HG02852 (cell line): Measurements from ENCODE around the gene FBN2.
"Not testable (repeated sequence)": the region's sequence is repeated elsewhere in the genome, so short reads cannot be mapped to it uniquely, and the experiment has no call there.

ENCODE experiments used
- ATAC-seq: cut with Tn5 transposase; IDR thresholded peaks from one replicate; pipeline ENCODE4 v1.9.1; 2021; ENCODE audit warnings: mild to moderate bottlenecking, moderate library complexity; ENCODE audit not compliant: unreplicated experiment

The FBN2 gene

DNA sequence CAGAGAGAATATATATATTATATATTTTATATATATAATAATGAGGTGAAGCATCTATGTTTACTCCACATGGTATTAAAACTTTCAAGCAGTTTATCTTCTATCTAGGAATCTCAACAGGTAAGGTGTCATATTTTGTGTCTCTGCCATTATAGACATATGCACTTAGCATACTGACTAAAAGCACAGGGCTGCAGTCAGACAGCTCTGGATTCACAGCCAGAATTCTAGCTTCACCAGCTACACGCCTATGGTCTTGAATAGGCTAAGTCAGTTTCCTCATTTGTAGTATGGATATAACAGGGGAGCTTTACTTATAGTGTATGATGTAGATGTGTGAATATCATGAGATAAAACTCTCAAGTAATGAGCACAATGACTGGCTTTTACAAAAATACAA is 57.9 kb downstream of the FBN2 start:
- ATAC-seq, result no peak

DNA sequence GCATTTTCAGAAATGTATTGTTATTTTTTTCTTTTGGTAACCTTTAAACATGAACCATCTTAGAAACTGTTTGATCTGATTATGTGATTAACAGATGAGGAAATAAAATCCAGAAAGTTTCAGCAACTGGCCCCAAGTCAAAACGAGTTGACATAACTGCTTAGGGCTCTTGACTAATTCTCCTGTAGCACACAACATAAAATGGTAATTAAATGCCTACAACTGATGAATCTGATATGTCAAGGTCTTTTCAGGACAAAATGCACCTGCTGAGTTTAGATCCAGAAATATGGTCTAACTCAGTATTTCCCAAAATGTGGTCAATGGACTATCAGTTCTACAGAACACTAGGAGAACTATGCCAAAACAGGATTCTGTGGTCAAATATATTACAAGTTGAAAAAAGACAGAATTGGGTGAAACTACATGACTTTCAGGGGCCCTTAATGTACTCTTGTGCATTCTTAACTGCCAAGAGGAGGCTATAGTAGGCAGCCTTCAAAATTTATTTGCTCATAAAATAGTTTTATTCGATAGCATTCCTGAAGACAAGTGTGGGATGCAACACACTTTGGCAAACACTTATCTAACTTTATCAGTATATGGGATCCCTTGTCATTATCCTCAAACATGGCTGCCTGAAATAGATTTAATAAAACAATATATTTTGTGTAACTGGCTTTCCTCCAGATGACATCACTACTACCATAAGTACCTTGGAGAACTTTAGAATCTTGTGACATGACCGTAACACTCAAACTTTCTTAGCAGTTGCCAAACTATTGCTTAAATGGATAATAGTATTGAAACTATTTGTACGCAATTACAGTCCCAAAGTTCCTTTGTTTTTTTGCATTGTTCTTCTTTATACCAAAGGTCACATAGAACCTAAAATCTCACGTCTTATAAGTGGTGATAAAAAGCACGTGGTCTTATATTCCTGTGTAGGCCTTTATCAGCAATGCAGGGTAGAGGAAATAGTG is 59.4 kb downstream of the FBN2 start:
- ATAC-seq, result no peak

DNA sequence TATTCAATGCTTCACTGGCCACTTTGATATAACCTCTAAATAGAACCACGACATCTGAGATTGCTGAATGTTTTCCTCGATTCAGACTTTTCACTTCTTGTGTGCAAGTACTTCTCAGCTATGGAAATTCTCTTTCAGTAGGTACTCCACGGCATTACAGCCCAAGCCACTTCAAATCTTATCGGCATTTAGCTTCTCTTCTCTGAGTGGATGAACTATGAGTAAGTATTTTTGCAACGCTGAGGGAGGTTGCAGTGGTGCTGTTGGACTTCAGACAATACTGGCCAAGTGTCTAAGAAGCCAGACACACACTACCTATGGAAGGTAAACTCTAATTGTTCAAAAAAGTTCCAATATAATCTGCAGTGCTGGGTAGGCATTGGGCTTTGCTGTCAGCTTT is 60.1 kb downstream of the FBN2 start:
- no peak for ATAC-seq

GRCh38 chr5:128475693-128476092 is 62.4 kb downstream of the FBN2 start:
- ATAC-seq, result no peak

DNA sequence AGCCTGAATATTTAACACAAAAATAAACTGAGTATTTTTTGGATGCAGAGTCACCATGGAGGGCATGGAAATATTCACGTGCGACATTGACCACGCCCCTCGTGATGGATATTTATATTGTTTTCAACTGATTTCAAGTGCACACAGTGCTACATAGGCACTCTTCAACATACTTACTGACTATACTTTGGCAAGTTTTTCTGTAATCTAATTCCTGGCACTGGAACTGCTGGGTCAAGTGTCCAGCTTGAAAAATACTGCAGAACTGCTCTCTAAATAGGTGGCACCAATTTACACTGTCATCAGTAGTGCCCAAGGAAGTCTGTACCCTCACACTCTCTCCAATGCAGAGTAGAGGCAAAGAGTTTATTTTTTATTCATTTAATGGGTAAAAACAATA is 65.1 kb downstream of the FBN2 start:
- ATAC-seq, result no peak

DNA sequence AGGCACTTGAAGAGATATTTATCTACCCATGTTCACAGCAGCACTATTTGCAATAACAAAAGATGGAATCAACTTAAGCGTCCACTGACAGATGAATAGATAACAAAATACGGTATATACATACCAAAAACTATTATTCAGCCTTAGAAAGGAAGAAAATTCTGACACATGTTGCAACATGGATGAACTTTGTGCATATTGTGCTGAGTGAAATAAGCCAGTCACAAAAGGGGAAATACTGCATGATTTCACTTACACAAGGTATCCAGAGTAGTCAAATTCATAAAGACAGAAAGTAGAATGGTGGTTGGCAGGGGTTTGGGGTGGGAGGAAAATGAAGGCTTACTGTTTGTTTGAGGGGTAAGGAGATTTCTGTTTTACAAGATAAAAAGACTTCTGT is 66.0 kb downstream of the FBN2 start:
- ATAC-seq, result no peak

DNA sequence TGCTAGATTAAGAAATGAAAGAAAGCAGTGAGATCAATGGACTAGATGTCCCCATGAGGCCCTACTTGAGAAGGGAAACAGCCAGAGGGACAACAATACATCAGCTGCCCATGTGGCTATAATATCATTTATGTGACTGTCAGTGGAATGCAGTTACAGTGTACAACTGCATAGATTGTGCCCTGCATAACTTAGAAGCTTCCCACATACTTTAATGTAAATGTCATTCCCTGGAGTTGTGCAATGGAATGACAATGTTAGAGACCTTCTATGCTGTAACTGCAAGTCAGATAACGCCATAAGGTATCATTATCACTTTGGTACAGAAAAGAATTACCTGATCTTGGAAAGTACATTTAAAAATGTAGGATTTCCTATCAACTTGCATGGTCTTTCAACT is 67.4 kb downstream of the FBN2 start:
- no peak for ATAC-seq

DNA sequence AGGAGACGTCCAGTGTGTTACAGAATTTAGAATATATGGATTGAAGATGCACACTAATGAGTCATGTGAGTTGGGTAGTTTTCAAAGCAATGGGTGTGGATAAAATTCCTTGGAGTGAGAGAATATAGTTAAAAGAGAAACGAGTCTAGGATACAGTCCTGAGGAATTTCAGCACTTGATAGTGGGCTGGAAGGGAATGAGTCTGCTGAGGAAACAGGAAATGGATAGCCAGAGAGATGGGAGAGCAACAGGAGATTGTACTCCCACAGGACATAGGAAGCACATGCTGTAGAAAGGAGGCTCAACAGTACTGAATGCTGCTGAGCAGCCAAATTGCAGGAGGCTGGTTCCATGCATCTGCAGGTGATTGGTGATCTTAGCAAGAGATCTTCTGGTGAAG is 68.1 kb downstream of the FBN2 start:
- no peak for ATAC-seq

GRCh38 chr5:128466980-128467379 is 71.1 kb downstream of the FBN2 start:
- ATAC-seq, result no peak

GRCh38 chr5:128466554-128466953 is 71.5 kb downstream of the FBN2 start:
- ATAC-seq, result no peak

GRCh38 chr5:128464596-128464995 is 73.4 kb downstream of the FBN2 start:
- no peak for ATAC-seq

DNA sequence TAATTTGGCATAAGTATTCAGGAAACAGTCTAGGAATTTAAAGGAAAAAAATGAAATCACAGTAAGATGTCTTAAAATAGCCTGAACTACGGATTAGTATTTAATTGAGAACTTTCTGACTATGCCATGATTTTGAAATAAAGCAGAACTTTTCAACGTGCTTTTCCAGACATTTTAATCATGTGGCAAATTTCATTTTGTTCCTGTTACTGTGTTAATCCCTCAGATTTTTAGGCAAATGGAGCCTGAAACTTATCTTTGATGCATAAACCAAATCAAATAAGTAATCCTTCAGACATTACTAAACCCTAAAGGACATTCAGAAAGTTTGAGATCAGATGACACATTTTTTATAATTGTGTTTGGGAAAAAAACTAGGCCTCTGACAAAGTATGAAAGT is 75.7 kb downstream of the FBN2 start:
- ATAC-seq, result no peak

GRCh38 chr5:128457147-128457915 is 80.7 kb downstream of the FBN2 start:
- not testable (repeated sequence) for ATAC-seq

GRCh38 chr5:128455841-128456361 is 82.1 kb downstream of the FBN2 start:
- ATAC-seq, result no peak

DNA sequence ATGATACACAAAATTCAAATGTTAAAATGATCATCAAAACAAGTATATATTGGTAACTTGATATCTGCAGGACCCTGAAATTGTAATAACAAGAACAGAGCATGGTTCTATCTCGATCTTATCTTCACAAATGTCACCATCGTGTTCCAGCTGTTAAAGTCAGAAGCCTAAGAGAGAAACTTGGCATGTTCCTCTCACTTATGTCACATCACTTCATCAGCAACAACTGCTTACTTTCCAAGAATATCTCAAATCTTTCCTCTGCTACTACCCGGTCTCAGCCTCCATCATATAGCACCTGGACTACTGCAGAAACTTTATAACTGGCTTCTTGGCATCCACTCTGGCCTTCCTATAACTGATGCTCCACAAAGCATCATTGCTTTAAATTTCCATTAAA is 84.9 kb downstream of the FBN2 start:
- no peak for ATAC-seq

DNA sequence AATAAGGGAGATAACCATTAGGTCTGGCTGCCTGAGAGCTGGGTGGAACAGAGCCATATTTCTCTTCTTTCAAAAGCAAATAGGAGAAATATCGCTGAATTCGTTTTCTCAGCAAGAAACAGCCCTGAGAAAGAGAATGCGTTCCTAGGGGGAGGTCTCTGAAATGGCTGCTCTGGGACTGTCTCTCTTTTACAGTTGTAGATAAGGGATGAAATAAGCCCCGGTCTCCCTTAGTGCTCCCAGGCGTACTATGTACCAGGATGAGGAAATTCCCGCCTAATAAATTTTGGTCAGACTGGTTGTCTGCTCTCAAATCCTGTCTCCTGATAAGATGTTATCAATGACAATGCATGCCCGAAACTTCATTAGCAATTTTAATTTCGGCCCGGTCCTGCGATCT is 90.8 kb downstream of the FBN2 start:
- not testable (repeated sequence) for ATAC-seq

GRCh38 chr5:128441941-128442350 is 96.1 kb downstream of the FBN2 start:
- no peak for ATAC-seq

DNA sequence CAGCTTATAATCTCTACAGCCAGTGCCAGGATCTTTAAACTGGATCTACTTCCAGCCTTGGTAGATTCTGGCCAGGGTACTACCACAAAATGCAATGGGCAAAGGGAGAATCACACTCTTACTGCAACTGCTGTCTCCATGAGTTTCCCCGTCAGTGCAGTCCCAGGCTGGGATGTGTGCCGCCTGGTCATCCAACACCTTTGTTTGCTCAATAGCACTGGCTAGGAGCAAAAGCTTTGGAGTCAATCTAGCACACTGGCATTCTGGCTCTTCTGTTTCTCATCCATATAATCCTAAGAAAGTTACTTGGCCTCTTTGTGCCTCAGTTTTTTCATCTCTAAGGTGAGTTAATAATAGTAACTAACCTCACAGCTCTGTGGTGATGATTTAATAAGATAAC is 96.9 kb downstream of the FBN2 start:
- ATAC-seq, result no peak

DNA sequence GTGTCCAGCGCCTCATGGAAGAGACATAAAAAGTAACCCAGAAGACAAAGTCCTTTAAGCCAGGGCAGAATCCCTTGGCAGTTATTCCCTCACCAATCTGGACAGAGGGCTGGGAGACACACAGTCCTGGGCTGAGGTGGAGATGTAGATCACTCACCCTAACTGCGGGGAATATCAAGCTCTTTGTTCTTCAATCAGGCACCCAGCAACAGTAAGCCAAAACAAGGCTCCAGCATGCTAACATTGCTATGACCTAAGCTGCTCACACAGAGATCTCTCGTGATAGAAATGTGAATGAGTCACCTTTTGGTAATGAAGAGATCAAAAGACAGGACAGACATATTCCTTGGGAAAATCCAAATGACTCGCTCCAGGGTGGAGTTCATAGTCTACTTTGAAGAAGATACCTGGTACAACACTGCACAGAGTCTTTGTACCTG is 101.3 kb downstream of the FBN2 start:
- no peak for ATAC-seq

- no peak for ATAC-seq
Observed at GRCh38 chr5:128435861-128436260, 102.2 kb downstream of the FBN2 start.

DNA sequence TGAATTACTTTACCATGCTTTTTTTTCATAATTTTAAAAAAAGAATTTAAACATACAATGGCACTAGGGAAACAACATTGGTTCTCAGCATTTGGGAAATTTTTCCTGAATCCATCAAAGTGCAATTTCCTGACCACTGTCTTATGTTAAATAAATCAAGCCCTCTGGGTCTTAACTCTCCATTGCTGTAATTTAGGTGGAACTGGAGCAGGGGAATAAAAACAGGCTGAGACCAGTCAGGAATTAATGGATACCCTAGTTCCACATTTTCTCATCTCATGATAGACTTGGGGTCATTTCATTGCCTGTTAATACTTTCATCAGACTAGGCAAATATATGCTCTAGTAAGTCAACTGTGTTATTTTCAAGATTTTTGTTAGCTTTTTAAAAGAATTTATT is 103.1 kb downstream of the FBN2 start:
- ATAC-seq, result no peak
